ENCODE measurements around the gene TBC1D2. TPM values are rescaled to one million over a fixed set of nuclear protein-coding genes. Genes with fewer than 3 reads are reported as not detected.

TBC1D2 gene
- total and polyA plus RNA-seq, 2 of the 4 experiments (the other 2 are of a cell fraction): 36.9 to 62.7 TPM

GRCh38 chr9:98210435-98210834 is 45.0 kb downstream of the TBC1D2 start:
- 100% methylated on average over 3 of the region's 9 CpGs; no CpG with 5 or more reads in 1 of the 2 experiments for WGBS, 2 experiments (ENCODE audit: extremely low coverage in 2 of 2, insufficient read length in 1 of 2)
- intact Hi-C loops (cut with micrococcal nuclease) (no loop called here), in situ Hi-C loops (cut with MboI; ENCODE audit: low sequenced_read_pairs) (no loop called here), dilution Hi-C loops (cut with HindIII; ENCODE audit: low sequenced_read_pairs, unreplicated experiment) (no loop called here)
- Histone ChIP-seq H3K4me1 (ENCODE audit: control insufficient read depth, insufficient read depth, low read length) (peaks cover 7% of the 10 kb centered on the region), H3K9me1 (ENCODE audit: insufficient read depth, low read length) (peaks cover 5% of the 10 kb centered on the region; the same call in 1 of the 2 replicates), H4K91ac (ENCODE audit: insufficient read depth, low read depth, low read length) (no peak overlapping the region), H3K14ac (replicated peaks; ENCODE audit: low read depth, low read length) (no peak overlapping the region), H3K23ac (ENCODE audit: low read depth, low read length) (no peak overlapping the region), H3K36me3 (ENCODE audit: control insufficient read depth, insufficient read depth, low read length) (peaks cover 15% of the 10 kb centered on the region; the same call in 1 of the 2 replicates), H2BK120ac (ENCODE audit: low read depth, low read length) (no peak overlapping the region), H3K9ac (ENCODE audit: low read depth, low read length) (no peak overlapping the region), H3K4me3 (ENCODE audit: insufficient read depth, low read depth, low read length) (no peak overlapping the region), H2AK5ac (ENCODE audit: low read depth, low read length) (no peak overlapping the region), H2BK5ac (ENCODE audit: low read depth, low read length, poor library complexity, severe bottlenecking) (no peak overlapping the region), H3K18ac (ENCODE audit: low read depth, low read length) (no peak overlapping the region), H3K9me3 (ENCODE audit: control insufficient read depth, insufficient read depth, low read length) (no peaks in the 10 kb centered on the region), H2BK15ac (ENCODE audit: low read depth, low read length) (no peak overlapping the region), H3K79me1 (ENCODE audit: low read depth in 1 of 2, low read length in 2 of 2) (peaks cover 3 to 22% of the 10 kb centered on the region in 2 experiments), H3K56ac (ENCODE audit: extremely low read depth, insufficient read depth, low read length) (no peak overlapping the region), H3K4ac (ENCODE audit: low read depth, low read length) (no peak overlapping the region), H3K27ac (ENCODE audit: insufficient read depth, low read length) (no peak overlapping the region), H4K8ac (ENCODE audit: low read depth in 2 of 2, low read length in 2 of 2) (no peak overlapping the region), H2BK20ac (ENCODE audit: low read depth, low read length) (no peak overlapping the region), H3K27me3 (ENCODE audit: control insufficient read depth, insufficient read depth, low read length) (no peaks in the 10 kb centered on the region), H2AK9ac (replicated peaks; ENCODE audit: low read depth, low read length, poor library complexity) (no peak overlapping the region), H4K20me1 (ENCODE audit: insufficient read depth, low read length) (no peaks in the 10 kb centered on the region), H3K4me2 (ENCODE audit: low read depth, low read length) (no peak overlapping the region), H4K5ac (ENCODE audit: low read depth, low read length) (no peak overlapping the region), H2AFZ (replicated peaks; ENCODE audit: low read length, poor library complexity) (no peak overlapping the region)
- ATAC-seq (ENCODE audit: low read depth) (no peak), DNase-seq (no peak)
- TF ChIP-seq NFE2L2 (IDR thresholded peaks at IDR 0.05; ENCODE audit: low read depth, low read length): no peak
- TF ChIP-seq POLR2A (IDR thresholded peaks at IDR 0.05; ENCODE audit: low read depth, low read length): no peak
- TF ChIP-seq RFX5 (IDR thresholded peaks at IDR 0.05; ENCODE audit: low read depth, low read length): no peak
- no peak for TF ChIP-seq CHD1 (IDR thresholded peaks at IDR 0.05; ENCODE audit: low read depth, low read length)
- TF ChIP-seq RCOR1 (IDR thresholded peaks at IDR 0.05; ENCODE audit: insufficient replicate concordance, low read length): no peak
- TF ChIP-seq CTCF (conservative IDR thresholded peaks at IDR 0.05; ENCODE audit: low read depth, low read length): no peak
- no peak for TF ChIP-seq FOS (IDR thresholded peaks at IDR 0.05; ENCODE audit: low read depth, low read length)
- no peak for TF ChIP-seq USF2 (IDR thresholded peaks at IDR 0.05; ENCODE audit: low read depth, low read length)
- TF ChIP-seq SMC3 (IDR thresholded peaks at IDR 0.05; ENCODE audit: low read depth, low read length): no peak
- TF ChIP-seq MAZ (IDR thresholded peaks at IDR 0.05; ENCODE audit: borderline replicate concordance, low read depth, low read length): no peak
- TF ChIP-seq RAD21 (IDR thresholded peaks at IDR 0.05; ENCODE audit: low read length): no peak
- no peak for TF ChIP-seq ELK1 (IDR thresholded peaks at IDR 0.05; ENCODE audit: borderline replicate concordance, low read depth, low read length)
- no peak for TF ChIP-seq MAFK (IDR thresholded peaks at IDR 0.05; ENCODE audit: low read depth, low read length)
- no peak for TF ChIP-seq CEBPB (IDR thresholded peaks at IDR 0.05; ENCODE audit: low read depth, low read length)
- ChIA-PET POLR2A (ENCODE audit: unreplicated experiment) (no interaction called here), CTCF (no interaction called here)
- no TSS peak for BruUV-seq (replicated peaks)

Measured in IMR-90 (cell line).